H9 (cell line): ENCODE data around the gene HOXC6. TPM values are rescaled to one million over a fixed set of nuclear protein-coding genes. Genes with fewer than 3 reads are reported as not detected.

Experiments
- DNase-seq: peaks from one replicate; pipeline ENCODE4 v3.0.0-alpha.2; 2017
- H2AFZ ChIP-seq: one replicate; pipeline ENCODE4 v1.6.1; 2013; ENCODE audit warnings: mild to moderate bottlenecking, low read length, control low read depth, moderate library complexity
- H2AK5ac ChIP-seq: 2 replicates; pipeline ENCODE4 v1.6.1; 2013; ENCODE audit warnings: low read length, control low read depth, mixed read lengths; ENCODE audit not compliant: insufficient read length
- H2BK120ac ChIP-seq: one replicate; pipeline ENCODE4 v1.6.1; 2013; ENCODE audit warnings: low read depth, mild to moderate bottlenecking, low read length, control low read depth, inconsistent platforms; ENCODE audit not compliant: poor library complexity, severe bottlenecking
- H2BK12ac ChIP-seq: 2 replicates; pipeline ENCODE4 v1.6.1; 2013; ENCODE audit warnings: low read length, control low read depth, mixed read lengths, low read depth; ENCODE audit not compliant: insufficient read length
- H2BK15ac ChIP-seq: 2 replicates; pipeline ENCODE4 v1.6.1; 2013; ENCODE audit warnings: low read depth, low read length, control low read depth
- H2BK20ac ChIP-seq: one replicate; pipeline ENCODE4 v1.6.1; 2013; ENCODE audit warnings: low read depth, mild to moderate bottlenecking, low read length, control low read depth, inconsistent platforms; ENCODE audit not compliant: poor library complexity, severe bottlenecking
- H2BK5ac ChIP-seq: 2 replicates; pipeline ENCODE4 v1.6.1; 2013; ENCODE audit warnings: low read length, control low read depth, mixed read lengths; ENCODE audit not compliant: insufficient read length
- H3K14ac ChIP-seq: 2 replicates; pipeline ENCODE4 v1.6.1; 2013; ENCODE audit warnings: low read length, control low read depth; ENCODE audit not compliant: insufficient read depth
- H3K18ac ChIP-seq: 2 replicates; pipeline ENCODE4 v1.6.1; 2013; ENCODE audit warnings: low read depth, mild to moderate bottlenecking, mixed read lengths, low read length, control low read depth; ENCODE audit not compliant: insufficient read length
- H3K23ac ChIP-seq: 2 replicates; pipeline ENCODE4 v1.6.1; 2013; ENCODE audit warnings: low read length, control low read depth, mixed read lengths, low read depth; ENCODE audit not compliant: insufficient read length
- H3K23me2 ChIP-seq: 2 replicates; pipeline ENCODE4 v1.6.1; 2013; ENCODE audit warnings: low read depth, mild to moderate bottlenecking, mixed read lengths, low read length, control low read depth; ENCODE audit not compliant: insufficient read length, poor library complexity, severe bottlenecking
- H3K27ac ChIP-seq: 2 replicates; pipeline ENCODE4 v1.5.1; 2013; ENCODE audit warnings: low read length, control low read depth, mixed read lengths, low read depth; ENCODE audit not compliant: insufficient read length
- H3K27me3 ChIP-seq: 2 replicates; pipeline ENCODE4 v1.6.1; 2013; ENCODE audit warnings: low read length, control low read depth, inconsistent platforms; ENCODE audit not compliant: insufficient read depth
- H3K4ac ChIP-seq: 2 replicates; pipeline ENCODE4 v1.6.1; 2013; ENCODE audit warnings: low read depth, mild to moderate bottlenecking, control low read depth, inconsistent platforms, low read length, moderate library complexity
- H3K4me1 ChIP-seq: 2 replicates; pipeline ENCODE4 v1.6.1; 2013; ENCODE audit warnings: low read length, control low read depth, inconsistent platforms; ENCODE audit not compliant: insufficient read depth
- H3K4me2 ChIP-seq: 2 replicates; pipeline ENCODE4 v1.6.1; 2013; ENCODE audit warnings: low read length, control low read depth, mixed read lengths; ENCODE audit not compliant: insufficient read length, insufficient read depth
- H3K56ac ChIP-seq: 2 replicates; pipeline ENCODE4 v1.6.1; 2013; ENCODE audit warnings: low read depth, mild to moderate bottlenecking, mixed read lengths, low read length, control low read depth; ENCODE audit not compliant: insufficient read length
- H3K79me1 ChIP-seq: 2 replicates; pipeline ENCODE4 v1.6.1; 2013; ENCODE audit warnings: low read depth, mild to moderate bottlenecking, moderate library complexity, low read length, control low read depth, inconsistent platforms; ENCODE audit not compliant: insufficient read depth, poor library complexity, severe bottlenecking
- H3K79me2 ChIP-seq: 2 replicates; pipeline ENCODE4 v1.6.1; 2013; ENCODE audit warnings: low read length, control low read depth, inconsistent platforms; ENCODE audit not compliant: insufficient read depth
- H3K9ac ChIP-seq: 2 replicates; pipeline ENCODE4 v1.6.1; 2013; ENCODE audit warnings: low read length, control low read depth, mixed read lengths; ENCODE audit not compliant: insufficient read length; ENCODE audit errors: extremely low read depth
- H3K9me3 ChIP-seq: one replicate; pipeline ENCODE4 v1.6.1; 2013; ENCODE audit warnings: low read depth, low read length, inconsistent platforms; ENCODE audit not compliant: control insufficient read depth
- H3T11ph ChIP-seq: one replicate; pipeline ENCODE4 v1.6.1; 2013; ENCODE audit warnings: mild to moderate bottlenecking, low read length, control low read depth, inconsistent platforms
- H4K20me1 ChIP-seq: one replicate; pipeline ENCODE4 v1.6.1; 2013; ENCODE audit not compliant: control insufficient read depth, insufficient read length, insufficient read depth
- H4K5ac ChIP-seq: 2 replicates; pipeline ENCODE4 v1.6.1; 2013; ENCODE audit warnings: low read depth, mild to moderate bottlenecking, mixed read lengths, low read length, control low read depth; ENCODE audit not compliant: insufficient read length
- H4K8ac ChIP-seq: replicated peaks from 2 replicates; pipeline ENCODE4 v1.6.1; 2013; ENCODE audit warnings: low read length, control low read depth, mixed read lengths, low read depth; ENCODE audit not compliant: insufficient read length
- H4K91ac ChIP-seq: 2 replicates; pipeline ENCODE4 v1.6.1; 2013; ENCODE audit warnings: low read depth, mild to moderate bottlenecking, moderate library complexity, mixed read lengths, low read length, control low read depth; ENCODE audit not compliant: insufficient read length
- H3K27ac Mint-ChIP-seq, 3 experiments: 2 replicates in 2 of 3; 3 replicates in 1 of 3; pipeline ENCODE4 v1.8.0; 2020 to 2021; ENCODE audit warnings: mixed read lengths in 3 of 3, mild to moderate bottlenecking in 1 of 3, moderate library complexity in 1 of 3
- H3K27me3 Mint-ChIP-seq: 2 replicates; pipeline ENCODE4 v1.8.0; 2021; ENCODE audit warnings: low read depth, mild to moderate bottlenecking, moderate library complexity, mixed read lengths
- H3K36me3 Mint-ChIP-seq, 3 experiments: 2 replicates in 2 of 3; 3 replicates in 1 of 3; pipeline ENCODE4 v1.8.0; 2020 to 2021; ENCODE audit warnings: low read depth in 3 of 3, mixed read lengths in 3 of 3; ENCODE audit not compliant: insufficient read depth in 1 of 3
- H3K4me1 Mint-ChIP-seq, 2 experiments: 2 replicates each; pipeline ENCODE4 v1.8.0; 2020; ENCODE audit warnings: mixed read lengths in 2 of 2
- H3K4me3 Mint-ChIP-seq, 2 experiments: 2 replicates in 1 of 2; 3 replicates in 1 of 2; pipeline ENCODE4 v1.8.0; 2020 to 2021; ENCODE audit warnings: mild to moderate bottlenecking in 2 of 2, mixed read lengths in 2 of 2, moderate library complexity in 1 of 2
- H3K9me3 Mint-ChIP-seq, 2 experiments: 2 replicates in 1 of 2; 3 replicates in 1 of 2; pipeline ENCODE4 v1.8.0; 2020; ENCODE audit warnings: mild to moderate bottlenecking in 2 of 2, mixed read lengths in 2 of 2, moderate library complexity in 1 of 2
- WGBS: extraction: QIAGEN DNeasy Blood & Tissue Kit; methylation state at CpG from one replicate; pipeline ENCODE4 v1.1.7; 2013; ENCODE audit warnings: missing lambda C conversion rate, low lambda C conversion rate, mixed read lengths; ENCODE audit not compliant: insufficient read length; ENCODE audit errors: extremely low coverage; 5-methylcytosine and 5-hydroxymethylcytosine counted together
- total RNA-seq: library from RNA; stranded (reverse); gene quantifications from 2 replicates; pipeline ENCODE4 v1.2.1, GENCODE V29; 2021
- TF ChIP-seq, protein P1 (sequence below): fragments of 200-600 bp; sonication (generic); conservative IDR thresholded peaks from 3 replicates; pipeline ENCODE4 v1.8.0; 2021; ENCODE audit warnings: antibody characterized with exemption, mild to moderate bottlenecking

HOXC6 gene
- total RNA-seq, 1 experiment from 2014 or later = not detected

- no peak overlapping the region for H4K5ac ChIP-seq
- WGBS = no CpG with 5 or more reads among the region's 19 CpGs
- H3K14ac ChIP-seq = no peak overlapping the region
- H3K18ac ChIP-seq = no peak overlapping the region
- H3K56ac ChIP-seq = no peak overlapping the region
- no peaks in the 10 kb centered on the region for H3K79me1 ChIP-seq
- H2BK20ac ChIP-seq = no peak overlapping the region
- no peak overlapping the region for H2AK5ac ChIP-seq
- H3K4ac ChIP-seq = no peak overlapping the region
- H4K8ac ChIP-seq = no peak overlapping the region
- H3T11ph ChIP-seq = no peak overlapping the region
- H2AFZ ChIP-seq = no peak overlapping the region
- Mint-ChIP-seq H3K4me1 (peaks cover 4 to 10% of the 10 kb centered on the region in 2 experiments; a peak in 3 of 4 replicates), H3K9me3 (peaks cover 4 to 9% of the 10 kb centered on the region in 2 experiments; a peak in 3 of 5 replicates), H3K36me3 (no peaks in the 10 kb centered on the region), H3K27me3 (peaks cover 100% of the 10 kb centered on the region), H3K4me3 (no peak overlapping the region), H3K27ac (no peak overlapping the region)
- TF ChIP-seq, protein P1, sequence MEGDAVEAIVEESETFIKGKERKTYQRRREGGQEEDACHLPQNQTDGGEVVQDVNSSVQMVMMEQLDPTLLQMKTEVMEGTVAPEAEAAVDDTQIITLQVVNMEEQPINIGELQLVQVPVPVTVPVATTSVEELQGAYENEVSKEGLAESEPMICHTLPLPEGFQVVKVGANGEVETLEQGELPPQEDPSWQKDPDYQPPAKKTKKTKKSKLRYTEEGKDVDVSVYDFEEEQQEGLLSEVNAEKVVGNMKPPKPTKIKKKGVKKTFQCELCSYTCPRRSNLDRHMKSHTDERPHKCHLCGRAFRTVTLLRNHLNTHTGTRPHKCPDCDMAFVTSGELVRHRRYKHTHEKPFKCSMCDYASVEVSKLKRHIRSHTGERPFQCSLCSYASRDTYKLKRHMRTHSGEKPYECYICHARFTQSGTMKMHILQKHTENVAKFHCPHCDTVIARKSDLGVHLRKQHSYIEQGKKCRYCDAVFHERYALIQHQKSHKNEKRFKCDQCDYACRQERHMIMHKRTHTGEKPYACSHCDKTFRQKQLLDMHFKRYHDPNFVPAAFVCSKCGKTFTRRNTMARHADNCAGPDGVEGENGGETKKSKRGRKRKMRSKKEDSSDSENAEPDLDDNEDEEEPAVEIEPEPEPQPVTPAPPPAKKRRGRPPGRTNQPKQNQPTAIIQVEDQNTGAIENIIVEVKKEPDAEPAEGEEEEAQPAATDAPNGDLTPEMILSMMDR = no peak
- H2BK15ac ChIP-seq = no peak overlapping the region
- no peak overlapping the region for H2BK12ac ChIP-seq
- H3K23me2 ChIP-seq = no peaks in the 10 kb centered on the region
- H3K27me3 ChIP-seq = peaks cover 98% of the 10 kb centered on the region
- no peak overlapping the region for H3K27ac ChIP-seq
- no peak overlapping the region for H2BK120ac ChIP-seq
- H3K23ac ChIP-seq = no peak overlapping the region
- no peaks in the 10 kb centered on the region for H3K9me3 ChIP-seq
- no peaks in the 10 kb centered on the region for H3K79me2 ChIP-seq
- no peak overlapping the region for H4K91ac ChIP-seq
- H2BK5ac ChIP-seq = no peak overlapping the region
- DNase-seq = no peak
- no peak overlapping the region for H3K9ac ChIP-seq
- H3K4me1 ChIP-seq = no peaks in the 10 kb centered on the region
- no peaks in the 10 kb centered on the region for H4K20me1 ChIP-seq
- H3K4me2 ChIP-seq = no peak overlapping the region
Observed at GRCh38 chr12:54002915-54003389, 25.3 kb upstream of the HOXC6 start.
